ENCODE data around the gene ZNF766.
"Not testable (repeated sequence)": the region's sequence is repeated elsewhere in the genome, so short reads cannot be mapped to it uniquely, and the experiment has no call there.

Gene ZNF766

DNA sequence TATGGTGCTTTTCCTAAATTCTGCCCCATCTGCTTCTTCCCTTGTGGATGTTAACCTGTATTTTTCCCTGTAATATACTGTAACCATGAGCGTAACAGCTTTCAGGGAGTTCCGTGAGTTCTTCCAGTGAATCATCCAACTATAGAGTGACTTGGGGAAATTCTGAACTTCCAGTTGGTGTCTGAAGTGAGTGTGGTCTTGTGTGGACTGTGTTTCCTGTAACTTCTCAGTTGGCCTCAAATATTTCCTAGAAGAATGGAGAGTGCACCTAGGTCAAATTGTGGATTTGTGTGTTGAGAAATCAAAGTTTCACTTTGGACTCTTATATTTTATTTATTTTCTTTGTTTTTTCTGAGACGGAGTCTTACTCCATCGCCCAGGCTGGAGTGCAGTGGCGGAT, 11.0 kb upstream of the ZNF766 start:
- Histone ChIP-seq H3K9me3 (ENCODE audit: insufficient read depth, low read length) (no peaks in the 10 kb centered on the region), H3K27ac (ENCODE audit: low read depth, low read length) (no peak overlapping the region), H3K36me3 (ENCODE audit: low read length) (no peaks in the 10 kb centered on the region), H3K4me3 (ENCODE audit: insufficient read depth, low read length, poor library complexity, severe bottlenecking) (no peak overlapping the region), H3K79me2 (ENCODE audit: insufficient read depth, low read length) (no peaks in the 10 kb centered on the region), H4K20me1 (ENCODE audit: low read depth, low read length) (no peaks in the 10 kb centered on the region), H3K27me3 (ENCODE audit: low read length) (no peaks in the 10 kb centered on the region), H3F3A (ENCODE audit: insufficient read depth) (no peaks in the 10 kb centered on the region), H3K4me2 (ENCODE audit: low read depth, low read length, poor library complexity, severe bottlenecking) (no peak overlapping the region), H3K9ac (ENCODE audit: low read length) (no peak overlapping the region), H3K9me2 (replicated peaks; ENCODE audit: insufficient read depth, low read length) (no peaks in the 10 kb centered on the region), H2AFZ (ENCODE audit: low read depth, low read length, severe bottlenecking) (no peak overlapping the region)
- TF ChIP-seq, protein P1, sequence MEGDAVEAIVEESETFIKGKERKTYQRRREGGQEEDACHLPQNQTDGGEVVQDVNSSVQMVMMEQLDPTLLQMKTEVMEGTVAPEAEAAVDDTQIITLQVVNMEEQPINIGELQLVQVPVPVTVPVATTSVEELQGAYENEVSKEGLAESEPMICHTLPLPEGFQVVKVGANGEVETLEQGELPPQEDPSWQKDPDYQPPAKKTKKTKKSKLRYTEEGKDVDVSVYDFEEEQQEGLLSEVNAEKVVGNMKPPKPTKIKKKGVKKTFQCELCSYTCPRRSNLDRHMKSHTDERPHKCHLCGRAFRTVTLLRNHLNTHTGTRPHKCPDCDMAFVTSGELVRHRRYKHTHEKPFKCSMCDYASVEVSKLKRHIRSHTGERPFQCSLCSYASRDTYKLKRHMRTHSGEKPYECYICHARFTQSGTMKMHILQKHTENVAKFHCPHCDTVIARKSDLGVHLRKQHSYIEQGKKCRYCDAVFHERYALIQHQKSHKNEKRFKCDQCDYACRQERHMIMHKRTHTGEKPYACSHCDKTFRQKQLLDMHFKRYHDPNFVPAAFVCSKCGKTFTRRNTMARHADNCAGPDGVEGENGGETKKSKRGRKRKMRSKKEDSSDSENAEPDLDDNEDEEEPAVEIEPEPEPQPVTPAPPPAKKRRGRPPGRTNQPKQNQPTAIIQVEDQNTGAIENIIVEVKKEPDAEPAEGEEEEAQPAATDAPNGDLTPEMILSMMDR (IDR thresholded peaks at IDR 0.05; ENCODE audit: insufficient read depth, low read length, poor library complexity, severe bottlenecking), result no peak
- TF ChIP-seq EZH2phosphoT487 (conservative IDR thresholded peaks at IDR 0.05; ENCODE audit: low read length), result no peak

DNA sequence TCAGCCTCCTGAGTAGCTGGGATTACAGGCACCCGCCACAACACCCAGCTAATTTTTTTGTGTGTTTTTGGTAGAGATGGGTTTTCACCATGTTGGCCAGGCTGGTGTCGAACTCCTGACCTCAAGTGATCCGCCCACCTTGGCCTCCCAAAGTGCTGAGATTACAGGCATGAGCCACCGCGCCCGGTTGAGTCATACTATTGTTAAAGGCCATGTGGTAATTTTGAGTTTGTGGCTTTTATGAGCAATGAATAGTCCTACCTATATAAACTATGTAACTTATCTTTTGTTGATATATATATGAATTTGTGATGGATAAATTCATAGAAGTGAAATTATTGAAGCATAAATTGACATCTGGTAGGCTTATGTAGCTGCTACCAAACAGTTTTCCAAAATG, 3.8 kb upstream of the ZNF766 start:
- not testable (repeated sequence) for H3K4me3 ChIP-seq (ENCODE audit: insufficient read depth, low read length, poor library complexity, severe bottlenecking); H3K27me3 ChIP-seq (ENCODE audit: low read length); H4K20me1 ChIP-seq (ENCODE audit: low read depth, low read length); H3K9me2 ChIP-seq (replicated peaks; ENCODE audit: insufficient read depth, low read length); H3K9me3 ChIP-seq (ENCODE audit: insufficient read depth, low read length); H2AFZ ChIP-seq (ENCODE audit: low read depth, low read length, severe bottlenecking); H3K27ac ChIP-seq (ENCODE audit: low read depth, low read length); H3K36me3 ChIP-seq (ENCODE audit: low read length); H3K4me2 ChIP-seq (ENCODE audit: low read depth, low read length, poor library complexity, severe bottlenecking); H3F3A ChIP-seq (ENCODE audit: insufficient read depth); H3K9ac ChIP-seq (ENCODE audit: low read length)
- peaks cover 11% of the 10 kb centered on the region for H3K79me2 ChIP-seq (ENCODE audit: insufficient read depth, low read length)

DNA sequence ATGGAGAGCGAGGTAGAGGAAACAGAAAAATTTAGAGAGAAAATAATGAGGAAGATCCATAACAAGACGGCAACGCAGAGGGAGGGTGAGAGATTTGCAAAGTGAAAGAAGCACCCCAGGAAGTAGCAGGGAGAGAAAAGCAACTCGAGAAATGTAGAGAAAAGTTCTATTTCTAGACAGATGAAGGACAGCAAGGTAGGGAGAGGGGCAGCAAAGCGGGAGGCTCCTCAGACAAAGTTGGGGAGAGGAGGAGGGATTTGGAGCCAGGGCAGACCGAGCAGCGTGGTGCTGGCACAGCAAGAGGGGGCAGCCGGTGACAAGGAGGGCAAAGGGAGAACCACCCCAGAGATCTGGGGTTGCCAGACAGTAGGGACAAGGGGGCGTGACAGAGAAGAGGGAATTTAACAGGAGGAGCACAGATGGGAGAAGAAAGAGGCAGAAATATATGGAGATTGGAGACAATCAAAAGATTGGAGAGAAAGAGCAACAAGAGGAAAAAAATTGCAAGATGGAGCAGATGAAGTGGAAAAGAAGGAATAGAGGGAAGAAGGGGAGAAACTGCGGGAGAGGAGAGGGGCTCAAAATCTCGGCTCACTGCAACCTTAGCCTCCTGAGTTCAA, 989 bp downstream of the ZNF766 start:
- Histone ChIP-seq H3K9ac (ENCODE audit: low read length) (peak overlapping the region; percentile 94), H3K9me2 (replicated peaks; ENCODE audit: insufficient read depth, low read length) (no peaks in the 10 kb centered on the region), H2AFZ (ENCODE audit: low read depth, low read length, severe bottlenecking) (peak overlapping the region; percentile 55), H3K36me3 (ENCODE audit: low read length) (peaks cover 8% of the 10 kb centered on the region), H3K27ac (ENCODE audit: low read depth, low read length) (peak overlapping the region; percentile 65; the same call in 1 of the 2 replicates), H3K4me3 (ENCODE audit: insufficient read depth, low read length, poor library complexity, severe bottlenecking) (peak overlapping the region; percentile 92), H3K9me3 (ENCODE audit: insufficient read depth, low read length) (no peaks in the 10 kb centered on the region), H3F3A (ENCODE audit: insufficient read depth) (no peaks in the 10 kb centered on the region), H3K27me3 (ENCODE audit: low read length) (no peaks in the 10 kb centered on the region), H3K79me2 (ENCODE audit: insufficient read depth, low read length) (peaks cover 57% of the 10 kb centered on the region), H4K20me1 (ENCODE audit: low read depth, low read length) (no peaks in the 10 kb centered on the region), H3K4me2 (ENCODE audit: low read depth, low read length, poor library complexity, severe bottlenecking) (peak overlapping the region; percentile 75)
- no peak for TF ChIP-seq EZH2phosphoT487 (conservative IDR thresholded peaks at IDR 0.05; ENCODE audit: low read length)
- TF ChIP-seq, protein P1 (IDR thresholded peaks at IDR 0.05; ENCODE audit: insufficient read depth, low read length, poor library complexity, severe bottlenecking), result no peak

DNA sequence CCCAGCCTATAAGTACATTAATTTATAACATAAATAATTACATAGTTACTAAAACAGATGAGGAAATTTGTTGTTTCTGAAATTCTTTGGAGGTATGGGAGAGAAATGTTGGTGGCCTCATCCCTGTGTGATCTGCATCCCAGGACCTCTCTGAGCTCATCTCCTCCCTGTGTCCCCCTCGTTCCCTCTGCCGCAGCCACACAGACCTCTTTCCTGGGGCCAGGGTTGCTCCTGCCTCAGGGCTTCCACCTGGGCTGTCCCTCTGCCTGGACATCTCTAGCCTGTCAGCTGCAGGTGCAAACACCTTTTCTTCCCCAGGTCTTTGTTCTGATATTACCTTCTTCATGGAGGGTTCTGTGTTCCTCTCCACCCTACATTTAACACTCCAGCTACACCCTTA, 3.9 kb downstream of the ZNF766 start:
- Histone ChIP-seq H3F3A (ENCODE audit: insufficient read depth) (no peaks in the 10 kb centered on the region), H3K4me3 (ENCODE audit: insufficient read depth, low read length, poor library complexity, severe bottlenecking) (no peak overlapping the region), H3K9ac (ENCODE audit: low read length) (no peak overlapping the region), H3K9me2 (replicated peaks; ENCODE audit: insufficient read depth, low read length) (no peaks in the 10 kb centered on the region), H3K79me2 (ENCODE audit: insufficient read depth, low read length) (peaks cover 86% of the 10 kb centered on the region), H3K27ac (ENCODE audit: low read depth, low read length) (no peak overlapping the region), H3K4me2 (ENCODE audit: low read depth, low read length, poor library complexity, severe bottlenecking) (no peak overlapping the region), H4K20me1 (ENCODE audit: low read depth, low read length) (0 out of 2 replicates have a peak, but pooled peaks cover 5% of the 10 kb centered on the region), H3K27me3 (ENCODE audit: low read length) (no peaks in the 10 kb centered on the region), H3K36me3 (ENCODE audit: low read length) (peaks cover 14% of the 10 kb centered on the region), H3K9me3 (ENCODE audit: insufficient read depth, low read length) (no peaks in the 10 kb centered on the region), H2AFZ (ENCODE audit: low read depth, low read length, severe bottlenecking) (no peak overlapping the region)
- TF ChIP-seq EZH2phosphoT487 (conservative IDR thresholded peaks at IDR 0.05; ENCODE audit: low read length), result no peak
- TF ChIP-seq, protein P1 (IDR thresholded peaks at IDR 0.05; ENCODE audit: insufficient read depth, low read length, poor library complexity, severe bottlenecking), result no peak
